ENCODE data around the gene UTP14C.
"Not testable (repeated sequence)": the region's sequence is repeated elsewhere in the genome, so short reads cannot be mapped to it uniquely, and the experiment has no call there.

UTP14C gene

DNA sequence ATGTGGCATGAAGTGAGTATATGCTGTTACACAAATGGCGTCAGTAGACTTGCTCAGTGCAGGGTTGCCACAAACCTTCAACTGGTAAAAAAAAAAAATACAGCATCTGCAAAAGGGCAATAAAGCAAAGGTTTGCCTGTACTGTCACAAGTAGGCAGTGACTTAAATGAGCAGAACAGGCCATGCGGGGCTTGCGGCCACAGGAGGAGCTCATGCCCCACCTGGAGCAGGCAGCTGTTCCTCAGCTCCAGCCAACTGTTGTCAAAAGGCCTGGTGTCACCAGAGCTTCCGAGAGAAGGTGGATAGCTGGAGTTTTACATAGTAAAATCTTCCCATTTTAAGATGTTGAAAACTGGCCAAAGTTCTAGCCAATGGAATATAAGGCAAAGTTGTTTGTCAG, 20.9 kb upstream of the UTP14C start:
- DNase-seq, result no peak

DNA sequence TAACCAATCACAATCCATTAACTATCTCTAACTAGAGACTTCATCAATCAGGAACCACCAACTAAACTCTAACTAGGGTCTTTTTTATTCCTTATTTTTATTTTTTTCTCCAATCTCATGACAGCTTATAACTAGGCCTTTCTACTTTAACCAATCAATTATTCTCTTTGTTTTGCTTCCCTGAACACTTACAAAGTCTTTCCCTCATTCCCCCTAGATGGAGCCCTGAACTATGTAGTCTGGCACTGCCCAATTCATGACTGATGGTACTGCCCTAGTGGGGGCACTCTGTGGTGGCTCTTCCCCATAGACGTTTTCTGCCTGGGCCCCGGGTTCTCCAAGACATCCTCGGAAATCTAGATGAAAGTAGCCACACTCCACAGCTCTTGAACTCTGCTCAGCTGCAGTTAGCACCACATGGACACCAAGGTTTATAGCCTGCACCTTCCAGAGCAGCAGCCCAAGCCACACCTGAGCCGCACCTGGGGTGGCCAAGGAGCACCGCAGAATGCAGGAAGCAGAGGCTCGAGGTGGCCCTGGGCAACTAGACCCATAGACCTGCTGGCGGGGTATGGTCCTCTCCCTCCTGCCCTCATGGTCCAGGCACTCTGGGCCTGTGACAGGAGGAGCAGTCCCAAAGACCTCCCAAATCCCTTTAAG, 19.9 kb upstream of the UTP14C start:
- DNase-seq, result no peak

DNA sequence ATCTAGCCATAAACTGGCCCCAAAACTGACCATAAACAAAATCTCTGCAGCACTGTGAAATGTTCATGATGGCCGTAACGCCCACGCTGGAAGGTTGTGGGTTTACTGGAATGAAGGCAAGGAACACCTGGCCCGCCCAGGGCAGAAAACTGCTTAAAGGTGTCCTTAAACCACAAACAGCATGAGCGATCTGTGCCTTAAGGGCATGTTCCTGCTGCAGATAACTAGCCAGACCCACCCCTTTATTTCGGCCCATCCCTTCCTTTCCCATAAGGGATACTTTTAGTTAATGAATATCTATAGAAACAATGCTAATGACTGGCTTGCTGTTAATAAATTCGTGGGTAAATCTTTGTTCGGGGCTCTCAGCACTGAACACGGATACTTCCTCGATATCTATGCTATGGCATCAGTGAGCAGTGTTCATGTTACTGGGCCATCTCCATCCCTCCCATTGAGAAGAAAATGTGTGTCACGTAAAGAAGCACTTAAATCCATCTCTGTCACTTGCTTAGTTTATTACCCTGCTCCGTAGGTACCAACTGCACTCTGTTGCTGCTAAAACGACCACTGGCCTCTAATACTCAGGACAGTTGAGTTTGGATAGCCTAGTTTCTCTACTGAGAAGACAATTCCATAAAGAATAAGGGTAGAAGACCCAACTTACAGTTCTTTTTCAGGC, 18.5 kb upstream of the UTP14C start:
- DNase-seq, result no peak

DNA sequence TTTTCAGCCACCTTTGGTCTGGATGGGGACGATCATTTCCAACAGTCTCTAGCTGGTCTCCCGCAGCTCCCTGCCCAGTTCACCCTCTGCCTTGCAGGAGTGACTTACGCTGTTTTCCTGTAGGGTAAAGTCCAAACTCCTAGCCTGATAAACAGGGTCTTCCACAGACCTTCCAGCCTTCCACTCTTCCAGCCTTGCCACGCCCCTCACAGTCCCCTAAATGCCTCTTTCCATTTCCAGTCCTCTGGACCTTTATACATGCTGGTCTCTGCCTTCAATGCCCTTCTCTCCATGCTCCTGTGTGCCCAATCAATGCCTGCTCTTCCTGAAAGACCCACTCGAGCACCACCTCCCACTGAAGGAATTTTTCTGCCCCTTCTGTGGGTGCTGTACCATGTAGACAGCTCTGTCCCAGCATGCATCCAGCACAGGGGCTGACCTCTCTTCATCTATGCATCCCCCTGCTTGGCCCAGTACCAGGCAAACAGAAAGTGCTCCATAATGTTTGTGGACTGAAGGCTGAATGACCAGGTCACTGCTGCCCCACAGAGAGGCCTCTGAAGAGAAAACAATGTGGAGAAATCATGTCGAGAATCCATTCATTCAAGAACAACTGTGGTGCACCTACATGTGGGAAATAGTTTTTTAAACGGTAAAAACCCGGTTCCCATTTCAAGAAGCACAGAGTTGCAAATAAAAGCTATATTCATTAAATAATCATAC, 17.8 kb upstream of the UTP14C start:
- DNase-seq, result no peak

DNA sequence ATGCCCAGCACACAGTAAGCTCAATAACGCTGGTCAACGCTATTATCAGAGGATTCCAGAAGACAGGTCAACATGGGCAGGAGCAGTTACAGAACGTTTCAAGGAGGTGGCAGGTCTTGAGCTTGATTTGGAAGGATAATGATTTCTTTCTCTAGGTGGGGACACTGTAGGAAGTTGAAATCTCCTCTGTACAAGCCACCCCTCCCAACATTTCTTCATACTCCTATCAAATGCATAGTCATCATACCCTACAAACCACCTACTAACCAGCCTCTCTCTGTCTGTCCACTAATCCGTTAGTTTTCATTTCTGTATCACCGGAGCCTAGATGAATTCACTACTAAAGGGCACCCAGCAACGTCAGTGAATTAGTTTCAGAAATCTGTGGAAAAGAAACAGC, 14.5 kb upstream of the UTP14C start:
- DNase-seq, result no peak

DNA sequence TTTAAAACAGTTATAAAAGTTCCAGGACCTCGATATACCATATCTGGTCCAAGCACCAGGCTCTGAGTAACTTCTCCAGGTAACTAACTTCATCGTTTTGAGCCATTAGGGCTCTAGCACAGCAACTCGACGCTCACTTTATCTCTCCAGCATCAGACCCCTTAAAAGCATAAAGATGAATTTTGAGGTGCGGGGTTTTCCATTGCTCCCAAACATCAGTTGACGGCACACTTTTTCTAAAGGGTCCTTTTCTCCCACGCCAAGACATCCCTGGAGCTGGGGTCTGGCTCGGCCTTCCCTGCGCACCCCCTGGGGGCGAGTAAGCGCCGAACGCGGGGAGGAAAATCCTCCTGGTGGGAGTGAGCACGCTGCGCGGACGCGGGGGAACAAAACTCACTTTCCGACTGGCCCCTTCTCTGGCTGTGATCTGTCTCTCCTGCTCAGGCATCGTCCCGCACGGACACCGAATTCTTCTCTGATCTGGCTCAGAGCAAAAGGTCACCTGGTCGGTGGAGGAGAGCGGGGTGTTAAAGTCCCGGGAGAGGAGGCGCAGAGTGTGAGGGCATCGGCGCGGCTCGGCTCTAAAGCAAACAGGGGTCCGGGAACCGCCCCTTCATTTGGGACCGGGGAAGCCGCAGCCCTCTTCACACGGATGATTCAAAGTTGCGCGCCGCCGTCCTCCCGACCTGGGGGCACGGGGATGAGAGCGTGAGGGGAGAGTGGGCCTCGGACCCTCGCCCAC, 13.4 kb upstream of the UTP14C start, which contains the start of gene ATP7B:
Gene ATP7B (minus strand): TSS at position 561 of the 742 bp plus-strand sequence. CDS start 113 bp downstream, at position 448.
- peak; percentile 6 to 16 (median 10) for DNase-seq

DNA sequence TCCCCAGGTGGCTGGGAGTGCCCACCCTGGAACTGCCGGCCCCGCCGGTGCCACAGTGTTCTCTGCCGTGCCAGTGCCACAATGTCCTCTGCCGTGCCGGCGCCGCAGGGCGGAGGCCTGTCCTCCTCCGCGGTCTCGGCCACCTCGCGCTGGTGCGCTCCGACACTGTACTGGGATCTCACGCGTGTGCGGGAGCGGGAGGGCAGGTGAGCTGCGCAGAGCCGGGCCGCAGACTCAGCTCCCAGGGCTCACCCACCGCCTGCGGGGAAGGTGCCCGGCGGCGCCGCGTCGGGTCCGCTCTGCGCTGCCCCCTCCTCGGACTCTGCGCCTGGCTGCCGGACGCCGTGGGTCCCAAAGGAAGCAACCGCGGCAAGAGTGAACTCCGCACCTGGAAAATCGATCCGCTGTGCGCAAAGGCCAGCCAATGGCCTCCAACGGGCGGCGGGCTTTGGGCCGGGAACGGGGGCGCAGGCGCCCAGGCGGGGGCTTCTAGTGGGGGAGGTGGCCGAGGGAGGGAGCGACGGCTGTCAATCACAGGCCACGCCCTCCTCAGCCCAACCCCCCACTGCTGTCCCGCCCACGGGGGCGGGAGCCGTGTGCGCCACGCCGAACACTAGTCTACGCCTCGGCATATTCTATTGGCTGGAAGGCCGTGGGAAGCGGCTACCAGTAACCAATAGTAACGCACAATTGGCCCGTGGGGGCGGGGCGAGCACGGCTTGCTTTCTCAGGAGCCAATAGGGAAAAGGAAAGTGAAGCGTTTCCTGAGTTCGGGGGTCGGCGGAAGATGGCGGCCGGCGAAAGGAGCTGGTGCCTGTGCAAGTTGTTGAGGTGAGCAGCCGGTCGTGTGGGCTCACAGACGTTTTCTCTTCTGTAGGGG, 12.6 kb upstream of the UTP14C start, which contains the start of gene ALG11:
Gene ALG11 (plus strand): TSS at position 767 of the 880 bp plus-strand sequence. CDS start 21 bp downstream, at position 788.
- DNase-seq, result peak; percentile 99 to 100 (median 100)

DNA sequence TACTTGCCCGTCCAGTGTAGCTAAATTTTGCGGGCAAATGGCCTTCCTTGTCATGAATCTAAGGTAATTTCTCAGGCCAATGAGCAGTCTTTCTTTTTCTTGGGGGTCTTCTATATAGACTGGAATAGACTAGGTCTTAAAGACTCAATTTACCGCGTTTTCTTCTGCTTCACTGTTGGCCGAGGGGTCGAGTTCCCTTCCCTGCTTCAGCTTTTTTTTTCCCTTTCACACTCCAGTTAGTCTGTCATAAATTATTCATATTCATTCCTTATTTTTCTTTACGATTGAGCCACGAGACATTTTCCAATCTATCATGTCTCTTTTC, 12.0 kb upstream of the UTP14C start:
- DNase-seq, result no peak

DNA sequence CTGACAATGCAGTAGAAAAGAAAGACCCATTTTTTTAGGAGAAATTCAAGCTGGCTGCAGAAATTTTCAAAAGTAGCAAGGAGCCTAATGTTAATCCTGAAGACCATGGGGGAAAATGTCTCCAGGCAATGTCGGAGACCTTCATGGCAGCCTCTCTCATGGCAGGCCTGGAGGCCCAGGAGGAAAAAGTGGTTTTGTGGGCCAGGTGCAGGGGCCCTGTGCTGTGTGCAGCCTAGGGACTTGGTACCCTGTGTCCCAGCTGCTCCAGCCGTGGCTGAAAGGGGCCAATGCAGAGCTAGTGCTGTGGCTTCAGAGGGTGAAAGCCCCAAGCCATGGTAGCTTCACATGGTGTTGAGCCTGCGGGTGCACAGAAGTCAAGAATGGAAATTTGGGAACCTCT, 8.2 kb upstream of the UTP14C start:
- no peak for DNase-seq

DNA sequence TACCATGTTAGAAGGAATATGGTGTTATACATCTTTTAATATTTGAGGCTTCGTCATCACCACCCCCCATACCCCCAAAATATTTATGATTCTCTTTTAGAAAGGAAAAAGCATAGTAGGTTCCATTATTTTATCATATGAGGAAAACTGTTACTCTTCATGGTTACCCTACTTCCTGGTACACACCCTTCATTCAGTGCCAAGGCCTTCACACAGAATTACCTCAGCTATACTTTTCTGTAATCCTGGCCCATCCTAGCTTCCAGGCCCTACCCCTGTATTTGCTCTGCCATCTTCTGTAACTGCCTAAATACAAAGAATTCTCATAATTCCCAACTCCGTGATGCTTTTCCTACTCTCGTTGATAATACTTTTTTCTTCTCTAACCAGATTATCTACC, 4.3 kb upstream of the UTP14C start:
- no peak for DNase-seq

DNA sequence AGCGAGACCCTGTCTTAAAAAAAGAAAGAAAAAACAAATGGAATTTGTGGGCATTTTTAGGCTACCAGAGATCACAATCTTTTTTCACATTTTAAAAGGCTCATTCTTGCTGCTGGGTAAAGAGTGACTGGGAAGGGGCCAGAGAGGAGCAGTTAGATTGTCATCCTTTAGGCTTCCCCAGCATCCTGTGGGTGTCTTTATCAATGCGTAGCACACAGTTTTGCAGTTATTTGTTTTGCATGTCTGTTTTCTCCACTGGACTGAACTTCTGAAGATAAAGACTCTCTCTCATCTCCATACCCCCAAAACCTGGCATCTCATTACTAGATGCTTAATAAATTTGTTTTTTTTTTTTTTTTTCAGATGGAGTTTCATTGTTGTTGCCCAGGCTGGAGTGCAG, 2.1 kb upstream of the UTP14C start:
- DNase-seq, result no peak

DNA sequence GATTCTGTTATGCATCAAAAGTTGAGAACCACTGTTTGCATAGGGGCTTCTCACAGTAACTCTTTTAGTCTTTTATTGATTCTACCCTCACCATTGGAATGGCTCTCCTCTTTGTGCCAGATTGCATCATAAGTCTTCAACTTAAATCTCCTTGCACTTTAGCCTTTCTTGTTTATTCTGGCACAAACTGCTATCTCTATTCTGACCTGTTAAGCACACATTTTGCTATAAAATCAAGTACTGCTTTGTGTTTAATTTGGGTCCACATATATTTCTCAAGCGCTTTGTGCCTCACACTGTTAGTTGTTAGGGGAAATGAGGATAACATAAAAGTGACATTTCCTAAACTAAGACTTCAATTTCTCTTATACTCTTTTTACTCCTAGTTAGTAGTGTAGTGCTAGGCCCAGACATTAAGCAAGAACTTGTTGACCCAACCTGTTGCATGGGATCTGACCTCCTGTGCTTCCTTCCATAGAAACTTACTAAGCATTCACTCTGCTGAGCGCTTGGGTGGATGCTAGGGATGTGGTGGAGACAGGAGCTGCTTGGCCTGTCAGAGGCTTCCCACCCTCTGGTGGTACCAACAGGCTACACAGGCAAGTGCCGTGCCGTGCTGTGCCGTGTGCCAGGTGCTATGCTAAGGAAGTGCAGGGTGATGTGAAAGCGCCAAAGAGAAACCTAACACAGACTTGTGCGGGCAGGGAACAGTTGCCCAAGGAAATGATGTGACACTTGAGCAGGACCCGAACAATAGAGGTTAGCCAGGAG, 1.2 kb downstream of the UTP14C start:
- no peak for DNase-seq

DNA sequence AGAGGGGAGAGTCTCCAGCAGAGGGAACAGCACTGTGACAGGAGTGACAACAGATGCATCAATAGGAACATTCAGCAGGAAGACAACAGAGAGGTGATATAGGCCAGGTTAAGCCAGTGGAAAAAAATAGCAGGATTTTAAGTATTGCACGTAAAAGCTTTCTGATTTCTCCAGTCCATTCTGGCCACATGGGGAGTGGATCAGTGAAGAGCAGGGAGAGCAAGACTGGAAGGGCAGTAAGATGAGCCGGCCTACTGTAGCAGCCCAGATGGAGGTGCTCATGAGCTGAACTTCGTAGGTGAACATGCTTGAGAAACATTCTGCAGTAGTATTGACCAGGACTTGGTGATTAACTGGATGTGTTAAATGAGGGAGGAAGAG, 1.7 kb downstream of the UTP14C start:
- DNase-seq, result no peak

DNA sequence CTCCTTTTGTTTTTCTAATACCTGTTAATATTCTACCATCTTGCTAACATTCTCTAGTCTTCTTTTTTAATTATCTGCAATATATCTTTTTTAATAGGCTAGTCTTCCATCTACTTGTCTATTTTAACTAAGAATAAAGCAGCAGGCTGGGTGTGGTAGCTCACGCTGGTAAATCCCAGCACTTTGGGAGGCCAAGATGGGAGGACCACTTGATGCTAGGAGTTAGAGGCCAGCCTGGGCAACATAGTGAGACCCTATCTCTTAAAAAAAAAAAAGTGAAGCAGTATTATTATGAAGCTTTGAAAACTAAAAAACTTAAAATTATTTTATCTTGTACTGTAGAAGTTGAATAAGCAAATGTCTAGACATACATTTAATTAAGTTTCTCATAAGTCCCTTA, 3.3 kb downstream of the UTP14C start:
- DNase-seq, result no peak

DNA sequence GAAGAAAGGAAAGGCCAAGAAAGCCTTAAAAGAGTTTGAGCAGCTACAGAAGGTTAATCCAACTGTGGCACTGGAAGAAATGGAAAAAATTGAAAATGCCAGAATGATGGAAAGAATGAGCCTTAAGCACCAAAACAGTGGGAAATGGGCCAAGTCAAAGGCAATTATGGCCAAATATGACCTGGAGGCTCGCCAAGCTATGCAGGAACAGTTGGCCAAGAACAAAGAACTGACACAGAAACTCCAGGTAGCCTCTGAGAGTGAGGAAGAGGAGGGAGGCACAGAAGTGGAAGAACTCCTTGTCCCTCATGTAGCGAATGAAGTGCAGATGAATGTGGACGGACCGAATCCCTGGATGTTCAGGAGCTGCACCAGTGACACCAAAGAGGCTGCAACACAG, 5.1 kb downstream of the UTP14C start:
- DNase-seq, result no peak

DNA sequence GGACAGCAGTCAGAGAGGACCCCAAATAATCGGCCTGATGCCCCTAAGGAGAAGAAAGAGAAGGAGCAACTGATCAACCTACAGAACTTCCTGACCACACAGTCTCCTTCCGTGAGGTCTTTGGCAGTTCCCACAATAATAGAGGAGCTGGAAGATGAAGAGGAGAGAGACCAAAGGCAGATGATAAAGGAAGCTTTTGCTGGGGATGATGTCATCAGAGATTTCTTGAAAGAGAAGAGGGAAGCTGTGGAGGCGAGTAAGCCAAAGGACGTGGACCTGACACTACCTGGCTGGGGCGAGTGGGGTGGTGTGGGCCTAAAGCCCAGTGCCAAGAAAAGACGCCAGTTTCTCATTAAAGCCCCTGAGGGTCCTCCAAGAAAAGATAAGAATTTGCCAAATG, 5.9 kb downstream of the UTP14C start:
- DNase-seq, result not testable (repeated sequence)

DNA sequence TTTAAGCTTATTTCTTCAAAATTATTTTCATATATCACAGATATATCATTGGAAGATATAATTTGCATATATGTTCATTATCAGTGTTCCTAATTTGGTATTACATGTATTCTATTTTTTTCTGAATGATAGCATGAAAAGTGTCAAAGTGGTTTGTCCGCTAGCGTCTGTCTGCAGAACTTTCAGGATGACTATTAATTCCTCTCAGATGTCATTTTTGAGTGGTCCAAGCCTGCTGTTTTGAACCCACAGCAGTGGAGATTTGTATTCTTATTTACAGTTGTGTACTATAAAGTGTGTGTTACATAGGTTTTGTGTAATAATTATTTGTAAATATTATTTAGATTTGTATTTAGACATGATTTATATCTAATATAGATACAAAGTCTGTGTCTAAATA, 8.5 kb downstream of the UTP14C start:
- no peak for DNase-seq

DNA sequence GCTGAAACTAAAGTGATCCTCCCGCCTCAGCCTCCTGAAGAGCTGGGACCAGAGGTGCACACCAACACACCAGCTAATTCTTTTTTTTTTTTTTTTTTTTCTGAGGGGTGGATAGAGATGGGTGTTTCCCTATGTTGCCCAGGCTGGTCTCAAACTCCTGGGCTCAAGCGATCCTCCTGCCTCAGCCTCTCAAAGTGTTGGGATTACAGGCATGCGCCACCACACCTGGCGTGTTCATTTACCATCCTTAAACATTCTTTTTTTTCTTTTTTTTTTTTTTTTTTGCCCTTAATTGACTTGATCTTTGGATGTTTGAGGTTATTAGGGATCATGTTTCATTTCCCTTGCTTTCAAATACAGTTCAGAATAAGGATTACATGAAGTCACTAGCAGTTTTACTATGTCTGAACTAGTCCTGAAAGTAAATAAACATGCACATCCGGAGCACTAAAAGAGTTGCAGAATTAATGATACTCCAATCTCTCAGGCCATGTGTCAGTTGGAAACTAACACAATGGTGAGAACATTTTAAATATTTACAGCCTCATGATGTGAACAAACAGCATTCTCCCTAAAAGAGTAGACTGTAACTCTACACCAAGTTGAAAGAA, 10.2 kb downstream of the UTP14C start:
- no peak for DNase-seq

DNA sequence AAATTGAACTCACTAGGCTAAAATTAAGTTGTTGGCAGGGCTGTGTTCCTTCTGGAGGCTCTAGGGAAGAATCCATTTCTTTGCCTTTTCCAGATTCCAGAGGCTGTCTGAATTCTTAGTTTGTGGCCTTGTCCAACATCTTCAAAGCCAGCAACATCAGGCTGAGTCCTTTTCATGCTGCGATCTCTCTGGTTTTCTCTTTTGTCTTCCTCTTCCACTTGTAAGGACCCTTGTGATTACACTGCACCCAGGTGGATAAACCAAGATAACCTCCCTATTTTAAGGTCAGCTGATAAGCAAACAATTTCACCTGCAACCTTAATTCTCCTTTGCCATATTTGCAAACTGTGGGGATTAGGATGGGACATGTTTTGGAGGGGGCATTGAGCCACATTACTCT, 11.5 kb downstream of the UTP14C start:
- DNase-seq, result no peak

DNA sequence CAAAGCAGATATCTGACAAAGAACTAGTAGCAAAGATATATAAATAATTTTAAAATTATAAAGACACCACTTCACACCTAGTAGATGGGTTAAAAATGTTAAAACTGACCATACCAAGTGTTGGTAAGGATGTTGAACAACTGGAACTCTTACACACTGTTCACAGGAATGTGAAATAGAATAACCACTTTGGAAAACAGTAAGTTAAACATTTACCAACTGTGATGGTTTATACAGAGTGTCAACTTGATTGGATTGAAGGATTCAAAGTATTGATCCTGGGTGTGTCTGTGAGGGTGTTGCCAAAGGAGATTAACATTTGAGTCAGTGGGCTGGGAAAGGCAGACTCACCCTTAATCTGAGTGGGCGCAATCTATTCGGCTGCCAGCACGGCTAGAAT, 19.2 kb downstream of the UTP14C start:
- no peak for DNase-seq

DNA sequence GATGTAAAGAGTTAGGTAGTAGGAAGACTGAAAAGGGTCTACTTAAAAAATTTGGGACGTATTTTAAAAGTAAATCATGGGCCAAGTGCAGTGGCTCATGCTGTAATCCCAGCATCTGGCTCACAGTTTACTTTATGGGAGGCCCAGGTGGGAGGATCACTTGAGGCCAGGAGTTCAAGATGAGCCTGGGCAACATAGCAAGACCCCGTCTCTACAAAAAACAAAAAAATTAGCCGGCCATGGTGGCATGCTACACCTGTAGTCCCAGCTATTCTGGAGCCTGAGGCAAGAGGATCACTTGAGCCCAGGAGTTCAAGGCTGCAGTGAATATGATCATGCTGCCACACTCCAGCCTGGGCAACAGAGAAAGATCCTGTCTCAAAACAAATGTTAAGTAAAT, 23.0 kb downstream of the UTP14C start:
- no peak for DNase-seq

All from suppressor macrophage (primary cell).